ENCODE measurements around the gene NID1. TPM values are rescaled to one million over a fixed set of nuclear protein-coding genes. Genes with fewer than 3 reads are reported as not detected.

The NID1 gene
- total RNA-seq, 1 donor from 2014 or later: 186 TPM

DNA sequence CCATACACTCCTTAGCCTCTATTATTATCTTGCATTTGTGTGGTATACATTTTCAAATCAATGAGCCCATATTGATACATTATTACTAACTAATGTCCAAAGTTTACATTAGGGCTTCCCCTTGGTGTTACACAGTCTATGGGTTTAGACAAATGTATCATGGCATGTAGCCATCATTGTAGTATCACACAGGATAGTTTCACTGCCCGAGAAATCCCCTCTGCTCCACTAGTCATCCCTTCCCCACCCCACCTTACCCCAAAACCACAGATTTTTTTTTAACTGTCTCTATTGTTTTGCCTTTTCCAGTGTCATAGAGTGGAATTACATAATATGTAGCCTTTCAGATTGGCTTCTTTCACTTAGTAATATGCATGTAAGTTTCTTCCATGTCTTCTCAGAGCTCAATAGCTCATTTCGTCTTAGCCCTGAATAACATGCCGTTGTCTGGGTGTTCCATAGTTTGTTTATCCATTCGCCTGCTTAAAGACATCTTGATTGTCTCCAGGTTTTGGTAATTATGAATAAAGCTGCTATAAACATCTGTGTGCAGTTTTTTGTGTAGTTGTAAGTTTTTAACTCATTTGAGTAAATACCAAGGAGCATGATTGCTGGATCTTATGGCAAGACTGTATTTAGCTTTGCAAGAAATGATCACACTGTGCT lies 111.8 kb downstream of the NID1 start:
- no peaks in the 10 kb centered on the region for H3K9me3 Mint-ChIP-seq (ENCODE audit: unreplicated experiment)
- peaks cover 7% of the 10 kb centered on the region for H3K4me1 Mint-ChIP-seq (ENCODE audit: unreplicated experiment)
- peaks cover 3% of the 10 kb centered on the region for H3K27me3 Mint-ChIP-seq (ENCODE audit: unreplicated experiment)
- TF ChIP-seq CTCF (IDR thresholded peaks at IDR 0.05; ENCODE audit: unreplicated experiment): no peak
- H3K27ac Mint-ChIP-seq (ENCODE audit: unreplicated experiment): no peak overlapping the region
- DNase-seq (ENCODE audit: low spot score): no peak
- H3K4me3 Mint-ChIP-seq (ENCODE audit: unreplicated experiment): no peak overlapping the region
- H3K36me3 Mint-ChIP-seq (ENCODE audit: low read depth, unreplicated experiment): no peaks in the 10 kb centered on the region

DNA sequence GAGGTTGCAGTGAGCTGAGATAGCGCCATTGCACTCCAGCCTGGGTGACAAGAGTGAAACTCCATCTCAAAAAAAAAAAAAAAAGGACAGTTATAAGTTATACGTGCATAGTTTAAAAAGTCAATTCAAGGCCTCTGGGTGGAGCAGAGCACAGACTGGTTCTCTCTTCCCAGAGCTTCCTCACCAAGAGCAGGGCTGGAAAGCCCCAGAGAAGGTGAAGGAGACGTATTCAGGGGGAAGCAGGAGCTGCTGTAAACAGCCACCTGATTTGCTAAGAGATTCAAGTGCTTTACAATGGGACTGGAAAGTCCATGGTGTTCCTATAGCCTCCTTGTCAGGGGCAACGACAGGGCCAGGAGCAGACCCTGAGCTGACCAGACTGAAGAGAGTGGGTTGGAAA lies 113.2 kb downstream of the NID1 start:
- no peak for TF ChIP-seq CTCF (IDR thresholded peaks at IDR 0.05; ENCODE audit: unreplicated experiment)
- H3K4me1 Mint-ChIP-seq (ENCODE audit: unreplicated experiment): peaks cover 7% of the 10 kb centered on the region
- peaks cover 1% of the 10 kb centered on the region for H3K27me3 Mint-ChIP-seq (ENCODE audit: unreplicated experiment)
- H3K9me3 Mint-ChIP-seq (ENCODE audit: unreplicated experiment): no peaks in the 10 kb centered on the region
- H3K4me3 Mint-ChIP-seq (ENCODE audit: unreplicated experiment): no peak overlapping the region
- H3K36me3 Mint-ChIP-seq (ENCODE audit: low read depth, unreplicated experiment): no peaks in the 10 kb centered on the region
- H3K27ac Mint-ChIP-seq (ENCODE audit: unreplicated experiment): no peak overlapping the region
- DNase-seq (ENCODE audit: low spot score): no peak

GRCh38 chr1:235950318-235950717 lies 114.6 kb downstream of the NID1 start:
- Mint-ChIP-seq H3K4me1 (ENCODE audit: unreplicated experiment) (peaks cover 7% of the 10 kb centered on the region), H3K4me3 (ENCODE audit: unreplicated experiment) (no peak overlapping the region), H3K27me3 (ENCODE audit: unreplicated experiment) (peaks cover 1% of the 10 kb centered on the region), H3K9me3 (ENCODE audit: unreplicated experiment) (no peaks in the 10 kb centered on the region), H3K27ac (ENCODE audit: unreplicated experiment) (no peak overlapping the region), H3K36me3 (ENCODE audit: low read depth, unreplicated experiment) (no peaks in the 10 kb centered on the region)
- TF ChIP-seq CTCF (IDR thresholded peaks at IDR 0.05; ENCODE audit: unreplicated experiment): no peak
- no peak for DNase-seq (ENCODE audit: low spot score)

DNA sequence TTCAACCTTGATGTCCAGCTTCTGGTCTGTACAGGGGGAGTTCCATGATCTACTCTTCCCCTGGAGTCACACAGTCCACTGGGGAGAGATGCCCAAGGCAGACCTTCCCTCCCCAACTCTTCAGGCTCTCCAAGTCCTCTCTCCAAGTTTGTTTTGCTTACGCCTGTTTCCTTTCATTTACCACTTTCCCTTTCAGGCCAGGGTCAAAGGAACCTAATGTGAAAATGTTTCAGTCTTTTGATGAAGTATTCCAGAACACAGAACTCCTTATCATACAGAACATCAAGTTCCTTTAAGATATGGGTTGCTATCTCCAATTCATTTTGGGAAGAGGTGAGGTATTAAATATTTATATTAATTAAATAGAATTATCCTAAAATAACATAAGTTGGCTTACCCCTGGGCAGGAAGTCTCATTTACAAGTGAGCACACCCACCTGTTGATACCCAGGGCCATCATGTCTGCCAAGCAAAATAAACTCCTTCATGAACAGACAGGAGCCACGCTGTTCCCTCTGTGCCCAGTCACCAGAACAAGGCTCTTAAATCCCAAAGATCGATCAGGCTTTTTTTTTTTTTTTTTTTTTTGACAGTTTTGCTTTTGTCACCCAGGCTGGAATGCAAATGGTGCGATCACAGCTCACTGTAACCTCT lies 116.0 kb downstream of the NID1 start:
- Mint-ChIP-seq H3K27me3 (ENCODE audit: unreplicated experiment) (peaks cover under 1% of the 10 kb centered on the region), H3K9me3 (ENCODE audit: unreplicated experiment) (no peaks in the 10 kb centered on the region), H3K4me3 (ENCODE audit: unreplicated experiment) (no peak overlapping the region), H3K27ac (ENCODE audit: unreplicated experiment) (no peak overlapping the region), H3K4me1 (ENCODE audit: unreplicated experiment) (peaks cover 4% of the 10 kb centered on the region), H3K36me3 (ENCODE audit: low read depth, unreplicated experiment) (no peaks in the 10 kb centered on the region)
- no peak for DNase-seq (ENCODE audit: low spot score)
- TF ChIP-seq CTCF (IDR thresholded peaks at IDR 0.05; ENCODE audit: unreplicated experiment): no peak

GRCh38 chr1:235947989-235948388 lies 116.9 kb downstream of the NID1 start:
- Mint-ChIP-seq H3K27ac (ENCODE audit: unreplicated experiment) (no peak overlapping the region), H3K36me3 (ENCODE audit: low read depth, unreplicated experiment) (no peaks in the 10 kb centered on the region), H3K4me3 (ENCODE audit: unreplicated experiment) (no peak overlapping the region), H3K27me3 (ENCODE audit: unreplicated experiment) (peaks cover 2% of the 10 kb centered on the region), H3K4me1 (ENCODE audit: unreplicated experiment) (peaks cover 10% of the 10 kb centered on the region), H3K9me3 (ENCODE audit: unreplicated experiment) (no peaks in the 10 kb centered on the region)
- no peak for TF ChIP-seq CTCF (IDR thresholded peaks at IDR 0.05; ENCODE audit: unreplicated experiment)
- DNase-seq (ENCODE audit: low spot score): no peak

Measured in endothelial cell (in vitro differentiated cells).